ENCODE data around the gene BMPR1B.

BMPR1B gene

GRCh38 chr4:95156452-95156765, 398.7 kb downstream of the BMPR1B start:
- no peak for DNase-seq (ENCODE audit: low spot score)
- no peak for TF ChIP-seq CTCF (IDR thresholded peaks at IDR 0.05; ENCODE audit: extremely low read depth, missing control alignments)

GRCh38 chr4:95157596-95157995, 399.8 kb downstream of the BMPR1B start:
- no peak for TF ChIP-seq CTCF (IDR thresholded peaks at IDR 0.05; ENCODE audit: extremely low read depth, missing control alignments)
- no peak for DNase-seq (ENCODE audit: low spot score)

GRCh38 chr4:95158045-95158444, 400.3 kb downstream of the BMPR1B start:
- no peak for DNase-seq (ENCODE audit: low spot score)
- no peak for TF ChIP-seq CTCF (IDR thresholded peaks at IDR 0.05; ENCODE audit: extremely low read depth, missing control alignments)

- TF ChIP-seq CTCF (IDR thresholded peaks at IDR 0.05; ENCODE audit: extremely low read depth, missing control alignments), result no peak
- no peak for DNase-seq (ENCODE audit: low spot score)
Observed at GRCh38 chr4:95158626-95159025, 400.9 kb downstream of the BMPR1B start.

GRCh38 chr4:95159384-95159783, 401.6 kb downstream of the BMPR1B start:
- TF ChIP-seq CTCF (IDR thresholded peaks at IDR 0.05; ENCODE audit: extremely low read depth, missing control alignments), result no peak
- DNase-seq (ENCODE audit: low spot score), result no peak

GRCh38 chr4:95161781-95162469, 404.2 kb downstream of the BMPR1B start:
- TF ChIP-seq CTCF (IDR thresholded peaks at IDR 0.05; ENCODE audit: extremely low read depth, missing control alignments), result no peak

GRCh38 chr4:95162867-95163266, 405.1 kb downstream of the BMPR1B start:
- TF ChIP-seq CTCF (IDR thresholded peaks at IDR 0.05; ENCODE audit: extremely low read depth, missing control alignments), result no peak
- DNase-seq (ENCODE audit: low spot score), result no peak

More at GRCh38 chr4:95161781-95162469, 404.2 kb downstream of the BMPR1B start:
- no peak for DNase-seq (ENCODE audit: low spot score)
